COLO668 (cell line): ENCODE measurements around the gene TLL1.

ENCODE experiments used
- DNase-seq: peaks from one replicate; lab custom pipeline; 2025; ENCODE audit not compliant: unreplicated experiment; lab: John Stamatoyannopoulos, UW

Gene TLL1

DNA sequence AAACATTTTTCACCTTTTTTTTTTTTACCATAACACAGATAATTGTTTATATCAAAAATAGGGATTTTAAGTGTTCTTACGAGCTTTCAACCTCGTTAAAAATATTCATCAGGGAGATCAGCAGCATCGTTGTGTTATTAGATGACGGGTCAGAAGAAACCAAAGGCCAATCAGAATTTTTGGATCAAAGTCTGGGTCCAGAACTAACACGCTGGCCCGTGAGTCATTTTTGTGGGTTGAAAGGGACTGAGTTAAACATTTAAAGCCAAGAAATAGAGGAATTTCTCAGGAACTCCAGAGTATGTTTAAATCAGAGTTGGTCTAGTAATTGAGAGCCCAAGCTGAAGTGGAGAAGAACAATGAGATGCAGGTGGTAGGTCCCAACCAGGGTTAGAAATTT is 170.8 kb downstream of the TLL1 start:
- DNase-seq, result no peak

GRCh38 chr4:166044871-166045270 is 171.8 kb downstream of the TLL1 start:
- no peak for DNase-seq

DNA sequence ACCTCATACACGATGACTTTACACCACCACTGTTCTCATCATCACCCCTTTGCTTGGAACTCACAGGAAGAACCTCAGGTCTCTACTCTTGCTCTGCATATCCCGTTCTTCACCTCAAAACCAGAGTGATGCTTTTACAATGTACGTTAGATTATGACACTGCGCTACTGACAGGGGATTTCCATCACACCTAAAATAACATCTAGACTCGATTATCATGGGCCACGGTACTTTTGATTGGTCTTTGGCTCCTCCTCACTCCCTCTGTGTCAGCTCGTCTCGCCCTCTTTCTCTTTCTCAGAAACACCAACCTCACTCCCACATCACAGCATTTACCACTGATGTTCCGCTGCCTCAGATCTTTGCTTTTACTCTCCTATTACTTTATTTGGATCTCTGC is 172.4 kb downstream of the TLL1 start:
- DNase-seq, result no peak

- DNase-seq, result no peak
Measured at GRCh38 chr4:166049036-166049435, 176.0 kb downstream of the TLL1 start.

DNA sequence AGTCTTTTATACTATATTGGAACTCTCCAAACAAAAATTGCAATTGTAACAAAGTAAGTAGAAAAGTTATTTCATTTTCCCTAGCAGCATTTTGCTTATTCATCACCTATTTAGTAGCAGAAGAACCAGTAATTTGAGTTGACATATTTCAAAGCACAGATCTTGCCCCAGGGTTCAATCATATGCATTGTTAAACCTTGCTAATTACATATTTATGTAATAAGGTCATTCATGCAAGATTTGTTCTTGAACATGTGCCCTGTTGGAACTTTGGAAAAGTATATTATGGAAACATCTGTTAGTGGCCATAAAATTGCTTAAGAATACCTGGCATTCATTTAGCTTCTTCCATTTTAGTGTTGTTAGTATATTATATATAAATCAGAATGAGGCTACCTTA is 191.7 kb downstream of the TLL1 start:
- DNase-seq, result no peak

- DNase-seq, result no peak
Measured at GRCh38 chr4:166065324-166065723, 192.3 kb downstream of the TLL1 start.

DNA sequence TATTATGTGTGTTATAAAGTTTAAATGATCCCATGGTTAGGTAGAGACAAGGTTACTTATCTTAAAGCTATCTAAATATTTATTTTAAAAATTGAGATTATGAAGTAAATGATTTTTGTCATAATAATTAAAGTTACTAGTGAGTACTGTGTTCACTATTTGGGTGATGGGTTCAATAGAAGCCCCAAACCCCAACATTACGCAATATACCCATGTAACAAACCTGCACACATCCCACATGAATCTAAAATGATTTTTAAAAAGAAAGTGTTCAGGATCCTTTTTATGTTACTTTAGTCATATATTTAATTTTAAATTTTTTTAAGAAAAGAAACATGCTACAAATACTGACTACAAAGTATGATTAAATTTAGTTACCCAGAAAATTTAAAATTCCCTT is 193.9 kb downstream of the TLL1 start:
- DNase-seq, result no peak

DNA sequence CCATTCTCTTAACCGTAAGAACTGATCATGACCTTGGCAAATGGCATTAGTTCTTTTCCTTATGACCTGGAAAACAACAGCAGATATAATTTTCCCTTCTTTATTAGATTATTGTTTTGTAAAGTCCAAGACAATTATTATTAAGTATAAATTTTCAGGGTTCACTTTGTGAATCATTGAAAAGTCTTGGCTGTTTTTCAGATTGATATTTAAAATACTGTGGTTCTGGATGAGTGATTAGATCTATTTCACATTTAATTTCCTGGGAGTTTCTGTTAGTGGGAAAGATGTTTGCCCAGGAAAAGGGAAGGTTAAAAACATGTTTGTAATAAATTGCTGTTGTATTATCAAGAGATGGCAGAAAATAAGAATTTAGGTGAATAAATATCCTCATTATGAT is 194.9 kb downstream of the TLL1 start:
- no peak for DNase-seq

- DNase-seq, result no peak
Measured at GRCh38 chr4:166073783-166074182, 200.7 kb downstream of the TLL1 start.

- DNase-seq, result no peak
Measured at GRCh38 chr4:166075599-166075998, 202.6 kb downstream of the TLL1 start.

- DNase-seq, result no peak
Measured at GRCh38 chr4:166077782-166078181, 204.7 kb downstream of the TLL1 start.

DNA sequence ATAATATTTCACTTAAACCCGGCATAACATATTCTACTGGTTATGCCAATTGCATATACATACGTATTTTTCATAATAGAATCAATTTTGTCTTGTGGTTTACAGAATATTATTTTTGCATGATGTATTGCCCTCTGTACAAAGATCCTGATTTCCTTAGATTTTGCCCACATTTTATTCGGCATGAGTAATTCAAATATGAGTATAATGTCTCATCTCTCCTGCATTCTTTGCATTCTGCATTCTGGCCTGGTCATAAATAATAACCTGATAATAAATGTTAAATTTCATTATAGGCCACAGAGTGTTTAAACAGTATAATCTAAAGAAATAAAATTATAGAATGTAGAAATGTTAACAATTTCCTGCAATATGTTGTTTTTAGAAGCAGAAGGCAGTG is 205.3 kb downstream of the TLL1 start:
- no peak for DNase-seq

DNA sequence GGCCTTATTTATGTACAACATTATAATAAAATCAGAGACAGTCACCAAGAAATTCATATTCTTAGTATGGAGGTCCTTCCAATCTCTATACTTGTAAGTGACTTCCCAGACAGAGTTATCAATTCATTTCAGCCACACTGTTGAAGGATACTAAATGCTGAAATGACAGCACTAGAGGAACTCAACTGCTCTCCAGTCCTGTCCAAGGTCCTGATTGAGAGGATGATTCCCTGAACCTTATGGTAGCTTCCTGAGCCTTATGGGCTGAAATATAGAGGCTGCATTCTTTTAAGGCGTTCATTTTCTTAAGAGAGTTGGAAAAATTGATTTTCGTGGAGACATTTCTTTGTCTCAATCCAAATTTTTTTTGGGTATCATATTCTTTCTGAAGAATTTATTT is 205.9 kb downstream of the TLL1 start:
- no peak for DNase-seq

GRCh38 chr4:166087569-166087968 is 214.5 kb downstream of the TLL1 start:
- no peak for DNase-seq

- DNase-seq, result no peak
Measured at GRCh38 chr4:166088576-166088975, 215.5 kb downstream of the TLL1 start.

GRCh38 chr4:166091146-166091545 is 218.1 kb downstream of the TLL1 start:
- DNase-seq, result no peak

DNA sequence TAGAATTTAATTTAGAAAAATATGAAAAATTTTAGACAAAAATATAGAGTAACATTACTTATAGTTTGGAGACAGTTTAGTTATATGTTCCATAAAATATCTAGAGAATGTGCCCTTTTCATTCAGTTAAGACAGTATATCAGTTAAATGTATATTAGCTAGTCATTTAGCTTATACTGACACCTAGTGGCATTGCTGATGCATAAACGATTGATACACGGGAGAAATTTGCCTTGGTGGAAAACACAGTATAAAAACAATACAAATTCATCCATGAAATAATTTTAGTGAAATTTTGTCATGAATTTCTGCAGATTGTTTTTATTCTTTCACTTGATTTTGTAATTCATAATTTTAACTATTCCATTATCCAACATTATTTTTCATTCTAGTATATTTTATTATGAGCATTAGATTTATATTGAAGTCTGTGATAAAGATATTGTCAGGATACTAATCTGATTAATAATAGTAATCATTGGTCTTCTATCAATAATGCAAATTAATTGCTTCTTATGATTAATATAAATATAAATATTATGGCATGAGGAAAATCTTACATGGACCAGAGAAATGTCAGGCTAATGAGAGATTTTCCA is 219.0 kb downstream of the TLL1 start:
- DNase-seq, result no peak

GRCh38 chr4:166092797-166093290 is 219.8 kb downstream of the TLL1 start:
- no peak for DNase-seq

DNA sequence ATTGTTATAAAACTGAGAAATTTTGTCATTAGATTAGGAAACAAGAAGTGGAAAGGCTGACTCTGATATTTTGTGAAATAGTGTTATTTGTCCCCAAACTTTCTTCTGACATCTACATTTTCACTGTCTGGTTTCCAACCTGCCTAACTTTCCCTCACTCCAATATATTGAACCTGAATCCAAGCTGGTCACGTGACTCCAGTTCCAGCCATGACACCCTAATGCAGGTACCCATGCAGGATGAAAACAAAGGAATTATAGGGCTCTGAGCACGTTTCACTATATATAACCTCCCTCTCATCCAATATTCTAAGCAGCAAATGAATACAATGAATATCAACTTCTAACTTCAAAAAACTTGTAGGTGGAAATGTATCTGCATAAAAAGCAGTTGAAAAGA is 231.6 kb downstream of the TLL1 start:
- no peak for DNase-seq

GRCh38 chr4:166121897-166122296 is 248.9 kb downstream of the TLL1 start:
- no peak for DNase-seq

DNA sequence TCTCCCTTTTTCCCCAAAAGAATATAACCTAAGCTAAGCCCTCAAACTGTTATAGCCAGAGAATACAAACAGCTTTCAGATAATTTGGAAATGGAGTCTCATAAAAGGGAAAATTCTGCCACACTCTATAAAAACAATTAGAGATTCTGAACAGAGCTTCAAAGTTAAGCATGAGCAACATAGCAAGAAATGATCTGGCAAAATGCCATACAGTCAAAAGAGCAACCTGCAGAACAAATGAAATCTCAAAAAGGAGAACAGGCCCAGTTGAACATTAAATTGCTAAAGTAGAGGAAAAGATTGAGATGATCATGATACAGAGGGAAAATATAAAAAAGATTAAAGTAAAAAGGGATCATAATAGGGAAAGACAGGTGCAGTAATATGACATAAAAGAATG is 250.5 kb downstream of the TLL1 start:
- no peak for DNase-seq

DNA sequence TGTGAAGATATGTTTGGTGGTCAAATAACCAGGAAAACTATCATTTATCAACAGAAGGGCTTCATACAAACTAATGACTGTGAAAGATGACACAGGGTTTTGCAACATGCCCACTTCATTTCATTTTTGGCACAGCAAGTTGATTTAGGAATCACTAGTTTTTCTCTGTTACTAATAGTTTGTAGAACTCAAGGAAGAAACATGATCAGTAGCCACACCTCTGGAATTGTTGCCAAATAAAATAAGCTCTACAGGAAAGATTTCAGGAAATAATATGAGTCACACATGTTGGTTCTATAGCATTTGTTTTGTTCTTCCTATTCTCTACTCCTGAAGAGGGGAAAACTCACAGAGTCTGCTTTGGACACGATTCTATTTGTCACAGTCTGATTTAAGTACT is 255.4 kb downstream of the TLL1 start:
- no peak for DNase-seq

GRCh38 chr4:166134285-166134684 is 261.2 kb downstream of the TLL1 start:
- DNase-seq, result no peak

DNA sequence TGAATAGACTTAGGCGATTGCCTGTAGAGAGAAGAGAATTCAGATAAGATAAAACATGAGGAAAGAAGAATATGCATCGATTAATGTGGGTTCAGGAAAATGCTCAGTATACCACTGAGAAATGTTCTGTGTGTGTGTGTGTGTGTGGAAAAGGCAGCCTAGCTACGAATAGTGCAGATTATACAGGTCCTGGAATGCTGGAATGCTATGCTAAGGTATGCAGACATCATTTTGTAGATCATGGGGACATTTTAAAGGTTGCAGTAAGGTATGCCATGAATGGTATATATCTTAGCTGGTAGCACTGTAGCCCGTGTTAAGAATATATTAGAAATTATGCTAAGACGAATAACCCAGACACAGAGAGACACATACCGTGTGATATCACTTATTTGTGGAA is 267.9 kb downstream of the TLL1 start:
- DNase-seq, result no peak
